ENCODE data around the gene FAM114A1. TPM values are rescaled to one million over a fixed set of nuclear protein-coding genes. Genes with fewer than 3 reads are reported as not detected.
"Not testable (repeated sequence)": the region's sequence is repeated elsewhere in the genome, so short reads cannot be mapped to it uniquely, and the experiment has no call there.

Gene FAM114A1
- polyA plus RNA-seq, 2 of the 4 experiments (the other 2 are of a cell fraction), result 44.2 to 55.4 TPM

DNA sequence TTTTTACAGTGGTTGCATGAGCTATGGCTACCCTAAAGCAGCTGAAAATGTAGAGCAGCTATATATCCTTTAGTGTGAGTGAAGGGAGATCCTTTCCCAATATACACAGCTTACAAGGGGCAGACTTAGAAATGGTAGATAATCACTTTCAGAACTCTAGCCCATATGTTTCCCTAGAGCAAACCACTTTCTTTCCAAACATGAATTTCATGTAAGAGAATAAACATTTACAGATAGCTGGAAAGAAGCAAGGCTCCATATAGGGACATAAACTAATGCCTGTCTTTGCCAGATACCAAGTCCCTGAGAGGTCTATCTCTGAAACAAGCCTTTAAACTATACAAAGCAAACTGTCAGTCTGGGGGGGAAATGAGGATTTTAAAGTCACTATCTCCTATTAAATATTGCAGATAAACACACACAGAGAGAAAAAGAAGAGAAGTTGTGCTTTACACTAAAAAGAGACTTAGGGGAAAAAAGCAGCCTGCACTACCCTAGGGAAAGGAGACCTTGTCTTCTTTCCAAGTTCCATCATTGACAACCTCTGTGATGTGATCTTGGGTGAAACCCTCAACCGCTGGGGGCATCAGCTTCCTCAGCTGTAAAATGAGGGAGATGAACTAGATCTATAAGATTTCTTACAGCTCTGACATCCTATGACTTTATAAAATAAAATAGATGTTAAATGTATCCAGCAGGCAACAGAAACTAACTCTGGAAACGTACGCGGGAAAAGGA is 91.0 kb downstream of the FAM114A1 start:
- ATAC-seq (no peak), FAIRE-seq (no peak)
- no peak overlapping the region for H3K4me2 ChIP-seq

DNA sequence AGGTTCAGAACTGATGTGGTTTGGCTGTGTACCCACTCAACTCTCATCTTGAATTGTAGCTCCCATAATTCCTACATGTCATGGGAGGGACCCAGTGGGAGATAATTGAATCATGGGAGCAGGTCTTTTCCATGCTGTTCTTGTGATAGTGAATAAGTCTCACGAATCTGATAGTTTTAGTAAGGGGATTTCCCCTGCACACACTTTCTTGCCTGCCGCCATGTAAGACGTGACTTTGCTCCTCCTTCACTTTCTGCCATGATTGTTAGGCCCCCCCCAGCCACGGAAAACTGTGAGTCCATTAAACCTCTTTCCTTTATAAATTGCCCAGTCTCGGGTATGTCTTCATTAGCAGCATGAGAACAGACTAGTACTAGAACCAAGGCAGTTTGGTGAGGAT is 91.6 kb downstream of the FAM114A1 start:
- CTCF ChIA-PET, result interaction anchor here (0.6 kb wide), 1 partner anchor 165 kb away, joined by 3 read pairs; no protein-coding TSS in a partner anchor
- H3K4me3 ChIP-seq; H3K9me3 ChIP-seq; H3K4me1 ChIP-seq; ATAC-seq; H3K4me2 ChIP-seq; POLR2A ChIA-PET; DNase-seq (ENCODE audit: low read depth in 1 of 2, low spot score in 1 of 2); H3K27ac ChIP-seq; FAIRE-seq: not testable (repeated sequence)
- 64% methylated on average over 5 of the region's 5 CpGs for WGBS (ENCODE audit: missing lambda C conversion rate)

More for the DNA sequence above, 91.0 kb downstream of the FAM114A1 start:
- WGBS (ENCODE audit: missing lambda C conversion rate), result 85% methylated on average over 4 of the region's 4 CpGs
- H3K4me3 ChIP-seq, result no peak overlapping the region
- no peaks in the 10 kb centered on the region for H3K4me1 ChIP-seq
- no peaks in the 10 kb centered on the region for H3K9me3 ChIP-seq
- ChIA-PET POLR2A (no interaction called here), CTCF (interaction anchor here (0.9 kb wide), 1 partner anchor 8 kb away, joined by 4 read pairs; no protein-coding TSS in a partner anchor)
- no peak for DNase-seq (ENCODE audit: low read depth in 1 of 2, low spot score in 1 of 2)
- no peak overlapping the region for H3K27ac ChIP-seq
- no peak for TF ChIP-seq ZFP36 (IDR thresholded peaks at IDR 0.05; ENCODE audit: borderline replicate concordance, partially characterized antibody)
- TF ChIP-seq HOXB13 (CRISPR knock-in tag; IDR thresholded peaks at IDR 0.05; ENCODE audit: low read depth), result no peak
- no peak for TF ChIP-seq BHLHE40 (IDR thresholded peaks at IDR 0.05; ENCODE audit: low read depth, low read length)
- no peak for TF ChIP-seq RARB (CRISPR knock-in tag; IDR thresholded peaks at IDR 0.05)
- no peak for TF ChIP-seq POLR2A (IDR thresholded peaks at IDR 0.05; ENCODE audit: low read length)
- no peak for TF ChIP-seq NR3C1 (IDR thresholded peaks at IDR 0.05)
- no peak for TF ChIP-seq KDM5A (IDR thresholded peaks at IDR 0.05)
- TF ChIP-seq, protein P1, sequence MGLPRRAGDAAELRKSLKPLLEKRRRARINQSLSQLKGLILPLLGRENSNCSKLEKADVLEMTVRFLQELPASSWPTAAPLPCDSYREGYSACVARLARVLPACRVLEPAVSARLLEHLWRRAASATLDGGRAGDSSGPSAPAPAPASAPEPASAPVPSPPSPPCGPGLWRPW (IDR thresholded peaks at IDR 0.05), result no peak
- no peak for TF ChIP-seq ATOH8 (CRISPR knock-in tag; IDR thresholded peaks at IDR 0.05; ENCODE audit: low read depth)
- TF ChIP-seq REST (IDR thresholded peaks at IDR 0.05), result no peak
- TF ChIP-seq EHF (CRISPR knock-in tag; IDR thresholded peaks at IDR 0.05), result no peak
- TF ChIP-seq HMGXB4 (CRISPR knock-in tag; IDR thresholded peaks at IDR 0.05; ENCODE audit: borderline replicate concordance), result no peak
- TF ChIP-seq RAD21 (conservative IDR thresholded peaks at IDR 0.05 in 1 of 2, IDR thresholded peaks at IDR 0.05 in 1 of 2), result no peak
- TF ChIP-seq HOXA7 (CRISPR knock-in tag; IDR thresholded peaks at IDR 0.05), result no peak
- no peak for TF ChIP-seq FOSB (CRISPR knock-in tag; IDR thresholded peaks at IDR 0.05)
- no peak for TF ChIP-seq ZNF302 (CRISPR knock-in tag; IDR thresholded peaks at IDR 0.05)
